DMS79 (cell line): ENCODE data around the gene ADCK2.
"Not testable (repeated sequence)": the region's sequence is repeated elsewhere in the genome, so short reads cannot be mapped to it uniquely, and the experiment has no call there.

Experiments
- DNase-seq: peaks from one replicate; lab custom pipeline; 2025; lab: John Stamatoyannopoulos, UW

Gene ADCK2

DNA sequence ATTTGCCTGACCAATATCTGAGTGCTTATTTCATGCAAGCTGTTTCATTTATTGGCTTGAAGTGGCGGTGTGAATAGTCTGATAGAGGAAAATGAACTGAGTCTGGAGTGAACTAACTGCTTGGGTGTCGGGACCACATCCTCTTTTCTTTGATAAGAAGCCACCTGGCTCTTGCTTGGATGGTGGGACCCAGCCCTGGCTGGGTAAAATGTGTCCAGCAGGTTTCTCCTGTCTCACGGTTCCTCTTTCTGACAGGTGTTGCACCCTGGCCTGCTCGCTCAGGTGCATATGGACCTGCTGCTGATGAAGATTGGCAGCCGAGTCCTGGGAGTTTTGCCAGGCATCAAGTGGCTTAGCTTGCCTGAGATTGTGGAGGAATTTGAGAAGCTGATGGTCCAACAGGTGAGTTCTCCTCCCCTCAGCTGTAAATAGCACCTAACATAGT, 1.6 kb downstream of the ADCK2 start:
- peak; percentile 64 for DNase-seq

GRCh38 chr7:140674899-140675701, 2.4 kb downstream of the ADCK2 start:
- no peak for DNase-seq

GRCh38 chr7:140675726-140676125, 3.0 kb downstream of the ADCK2 start:
- no peak for DNase-seq

DNA sequence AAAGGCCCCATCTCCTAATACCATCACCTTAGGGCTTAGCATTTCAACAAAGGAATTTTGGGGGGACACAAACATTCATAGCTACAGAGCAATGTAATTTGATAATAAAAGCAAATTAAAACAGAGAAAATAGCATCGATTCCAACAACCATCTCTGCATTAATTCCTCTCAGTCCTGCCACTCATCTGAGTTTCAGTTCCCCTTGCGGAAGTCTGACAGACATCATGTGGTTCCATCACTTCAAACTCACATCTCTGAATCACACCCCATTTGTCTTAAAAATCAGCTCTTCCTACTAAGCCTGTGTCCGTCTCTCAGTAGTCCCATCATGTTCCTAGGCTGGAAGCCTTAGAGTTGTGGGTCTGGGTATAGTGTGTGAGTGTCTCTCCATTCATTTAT, 3.6 kb downstream of the ADCK2 start:
- DNase-seq = no peak

DNA sequence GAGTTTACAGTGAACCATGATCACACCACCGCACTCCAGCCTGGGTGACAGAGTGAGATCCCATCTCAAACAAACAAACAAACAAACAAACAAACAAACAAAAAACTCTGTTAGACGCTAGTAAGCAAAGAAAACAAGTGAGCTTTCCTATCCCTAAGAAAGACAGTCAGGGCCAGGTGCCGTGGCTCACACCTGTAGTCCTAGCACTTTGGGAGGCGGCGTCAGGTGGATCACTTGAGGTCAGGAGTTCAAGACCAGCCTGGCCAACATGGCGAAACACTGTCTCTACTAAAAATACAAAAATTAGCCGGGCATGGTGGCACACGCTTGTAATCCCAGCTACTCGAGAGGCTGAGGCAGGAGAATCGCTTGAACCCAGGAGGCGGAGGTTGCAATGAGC, 4.2 kb downstream of the ADCK2 start:
- not testable (repeated sequence) for DNase-seq

GRCh38 chr7:140677496-140677895, 4.8 kb downstream of the ADCK2 start:
- DNase-seq = no peak

GRCh38 chr7:140678081-140678815, 5.5 kb downstream of the ADCK2 start:
- no peak for DNase-seq

DNA sequence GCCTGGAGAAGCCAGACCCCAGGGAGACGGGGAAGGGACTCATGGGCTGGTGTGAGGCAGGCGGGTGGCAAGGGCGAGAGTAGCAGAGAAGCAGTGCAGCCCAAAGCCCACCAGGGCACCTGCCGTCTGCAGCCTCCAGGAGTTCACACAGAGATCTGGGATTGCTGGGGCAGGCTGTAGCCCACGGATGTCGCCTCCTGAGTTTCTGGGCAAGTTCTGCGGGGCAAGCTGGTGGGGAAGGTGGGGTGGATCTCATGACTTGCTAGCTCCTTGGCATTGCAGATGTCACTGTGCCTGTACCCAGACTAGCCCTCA, 6.0 kb downstream of the ADCK2 start:
- DNase-seq = no peak

GRCh38 chr7:140679186-140679585, 6.4 kb downstream of the ADCK2 start:
- no peak for DNase-seq

DNA sequence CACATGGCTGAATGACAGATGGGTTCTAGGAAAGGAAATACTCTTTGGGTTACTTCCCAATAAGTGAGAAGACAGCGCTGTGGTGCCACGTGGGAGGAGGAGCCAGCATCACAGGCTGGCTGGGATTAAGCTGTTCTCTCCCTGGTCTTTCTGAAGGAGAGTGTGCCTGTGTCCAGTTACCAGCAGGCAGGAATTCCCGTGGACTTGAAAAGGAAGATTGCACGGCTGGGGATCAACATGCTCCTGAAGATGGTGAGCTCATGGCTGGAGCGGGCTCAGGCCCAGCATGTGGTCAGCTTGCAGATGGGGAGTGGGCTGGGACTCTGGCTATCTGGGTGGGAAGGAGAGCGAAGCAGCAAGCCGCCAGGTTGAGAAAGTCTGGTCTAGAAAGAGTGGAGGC, 8.1 kb downstream of the ADCK2 start:
- DNase-seq = no peak

DNA sequence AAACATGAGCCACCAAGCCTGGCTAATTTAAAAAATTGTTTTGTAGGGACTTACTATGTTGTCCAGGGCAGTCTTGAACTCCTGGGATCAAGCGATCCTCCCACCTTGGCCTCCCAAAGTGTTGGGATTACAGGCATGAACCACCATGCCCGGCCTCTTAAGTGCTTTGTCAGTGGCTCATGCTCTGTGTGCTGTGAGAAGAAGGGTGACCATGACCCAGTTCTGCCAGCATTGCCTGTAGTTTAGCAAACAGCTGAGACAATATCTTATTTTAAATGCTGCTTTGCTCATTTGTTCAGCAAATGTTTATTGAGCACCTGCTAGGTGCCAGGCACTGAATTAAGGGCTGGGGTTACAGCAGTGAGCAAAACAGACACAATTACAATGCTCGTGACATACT, 9.0 kb downstream of the ADCK2 start:
- no peak for DNase-seq

DNA sequence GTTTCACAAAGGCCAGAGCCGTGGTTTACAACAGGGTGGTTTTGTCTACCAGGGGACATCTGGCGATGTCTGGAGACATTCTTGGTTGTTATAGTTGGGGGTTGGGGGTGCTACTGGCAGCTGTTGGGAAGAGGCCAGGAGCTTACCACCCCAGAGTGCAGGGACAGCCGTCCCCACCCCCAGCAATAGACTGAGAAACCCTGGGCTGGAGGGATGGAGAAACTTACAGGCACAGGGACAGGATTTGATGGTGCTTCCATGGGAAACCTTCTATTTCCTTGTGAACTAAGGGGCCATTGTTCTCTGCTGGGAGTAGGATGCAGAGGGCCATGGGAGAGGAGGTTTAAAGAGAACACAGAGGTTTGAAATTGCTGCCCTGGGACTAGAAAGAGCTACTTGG, 10.9 kb downstream of the ADCK2 start:
- DNase-seq = no peak

DNA sequence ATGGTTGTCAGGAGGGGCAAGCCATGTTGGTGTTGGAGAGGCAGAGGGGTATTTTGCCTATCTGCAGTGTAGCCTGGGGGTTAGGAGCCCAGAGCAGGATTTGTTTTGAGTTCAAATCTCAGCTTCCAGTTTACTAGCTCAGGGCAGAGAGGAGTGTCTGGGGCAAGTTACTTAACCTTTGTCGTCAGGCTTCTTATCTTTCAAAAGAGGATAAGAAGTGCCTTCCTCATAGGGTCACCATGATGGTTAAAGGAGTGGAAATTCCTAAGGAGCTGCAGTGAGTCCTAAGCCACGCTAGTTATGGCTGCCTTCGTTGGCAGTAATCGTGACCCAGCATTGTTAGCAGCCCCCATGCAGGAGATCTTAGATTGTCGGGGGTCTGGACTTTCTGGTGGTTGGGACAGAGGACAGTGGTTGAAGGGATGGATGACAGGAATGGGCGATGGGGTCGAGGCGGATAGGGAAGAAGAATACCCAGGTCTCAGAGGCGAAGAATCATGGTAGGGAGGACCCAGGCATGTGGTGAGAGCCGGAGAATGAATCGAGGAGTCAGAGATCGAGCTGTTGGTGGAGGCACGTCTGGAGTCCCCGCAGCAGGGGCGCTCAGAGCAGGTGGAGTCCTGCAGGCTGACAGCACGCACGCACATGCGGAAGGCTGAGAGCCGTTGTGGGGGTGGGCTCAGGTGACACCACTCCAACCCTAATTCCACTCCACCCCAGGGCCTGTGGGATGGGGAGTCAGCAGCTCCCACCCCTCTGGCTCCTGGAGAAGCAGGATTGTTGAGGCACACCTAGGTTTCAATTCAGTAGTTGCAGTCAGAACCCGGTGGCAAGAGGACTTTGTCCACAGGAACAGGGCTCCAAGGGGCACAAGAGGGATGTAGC, 11.6 kb downstream of the ADCK2 start:
- DNase-seq = no peak

- DNase-seq = no peak
These were observed 12.8 kb downstream of the ADCK2 start for GRCh38 chr7:140685407-140686087.

- no peak for DNase-seq
These were observed 14.2 kb downstream of the ADCK2 start for GRCh38 chr7:140686921-140687320.

DNA sequence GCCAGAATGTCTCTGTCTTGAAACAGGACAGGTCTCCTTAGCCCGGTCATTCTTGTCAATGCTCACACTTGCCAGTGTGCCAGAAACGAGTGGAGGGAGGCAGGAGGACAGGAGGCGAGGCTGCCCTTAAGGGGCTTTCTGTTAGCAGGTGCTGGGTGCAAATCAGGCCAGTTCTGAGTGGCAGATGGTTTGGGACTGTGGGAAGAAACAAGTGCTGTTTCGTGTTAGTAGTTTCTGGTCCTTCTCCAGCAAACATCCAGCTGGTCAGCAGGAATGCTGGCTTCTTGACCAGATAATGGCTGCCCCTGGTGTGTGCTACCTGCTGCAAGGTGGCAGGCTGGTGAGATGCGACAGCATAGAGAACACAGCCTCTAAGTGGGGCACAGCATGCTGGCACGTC, 15.6 kb downstream of the ADCK2 start:
- DNase-seq = no peak

DNA sequence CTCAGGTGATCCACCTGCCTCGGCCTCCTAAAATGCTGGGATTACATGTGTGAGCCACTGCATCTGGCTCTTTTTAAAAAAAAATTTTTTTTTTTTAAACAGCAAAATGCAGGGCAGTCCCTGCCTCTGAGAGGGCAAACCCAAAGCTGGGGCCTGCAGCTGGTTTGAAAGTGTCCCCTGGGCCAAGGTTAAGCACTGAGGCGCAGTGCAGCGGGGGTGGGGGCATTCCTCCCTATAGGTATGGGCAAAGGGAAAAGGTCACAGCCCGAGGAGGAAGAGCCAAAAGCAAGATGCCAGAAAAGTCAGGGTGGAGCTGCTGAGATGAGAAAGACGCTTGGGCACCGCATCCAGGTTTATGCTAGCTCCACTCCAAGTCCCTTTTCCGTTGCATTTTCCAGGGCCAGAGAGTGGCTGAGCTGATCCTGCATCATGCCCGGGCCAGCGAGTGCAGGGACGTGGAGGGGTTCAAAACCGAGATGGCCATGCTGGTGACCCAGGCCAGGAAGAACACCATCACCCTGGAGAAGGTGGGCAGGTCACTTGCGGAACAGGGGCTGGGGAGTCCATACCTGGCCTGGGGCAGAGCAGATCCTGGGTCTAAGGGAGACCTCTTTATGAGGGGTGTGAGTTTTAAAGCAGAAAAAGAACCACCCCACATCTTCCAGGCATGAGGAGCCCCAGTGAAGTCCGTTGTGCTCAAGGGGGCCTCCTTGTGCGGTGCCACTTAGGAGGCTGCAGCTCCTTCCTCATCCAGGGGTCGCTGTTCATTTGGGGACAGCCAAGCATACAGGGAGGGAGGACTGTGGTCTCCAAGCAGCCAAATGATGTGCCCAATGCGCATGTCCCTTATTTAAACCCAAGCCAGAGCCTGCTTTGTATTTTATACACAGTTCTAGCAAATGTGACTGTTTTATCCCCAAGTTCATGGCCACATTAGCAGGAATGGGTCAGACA, 16.7 kb downstream of the ADCK2 start:
- no peak for DNase-seq

- no peak for DNase-seq
These were observed 18.8 kb downstream of the ADCK2 start for GRCh38 chr7:140691376-140692045.

DNA sequence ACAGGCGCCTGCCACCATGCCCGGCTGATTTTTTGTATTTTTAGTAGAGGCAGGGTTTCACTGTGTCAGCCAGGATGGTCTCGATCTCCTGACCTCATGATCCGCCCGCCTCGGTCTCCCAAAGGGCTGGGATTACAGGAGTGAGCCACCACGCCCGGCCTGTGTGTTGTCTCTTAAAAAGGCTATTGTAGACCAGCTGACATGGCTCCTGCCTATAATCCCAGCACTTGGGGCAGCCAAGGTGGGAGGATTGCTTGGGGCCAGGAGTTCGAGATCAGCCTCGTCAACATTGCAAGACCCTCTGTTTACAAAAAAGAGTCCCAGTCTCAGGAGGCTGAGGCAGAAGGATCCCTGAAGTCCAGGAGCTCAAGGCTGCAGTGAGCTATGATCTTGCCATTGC, 21.1 kb downstream of the ADCK2 start:
- not testable (repeated sequence) for DNase-seq

DNA sequence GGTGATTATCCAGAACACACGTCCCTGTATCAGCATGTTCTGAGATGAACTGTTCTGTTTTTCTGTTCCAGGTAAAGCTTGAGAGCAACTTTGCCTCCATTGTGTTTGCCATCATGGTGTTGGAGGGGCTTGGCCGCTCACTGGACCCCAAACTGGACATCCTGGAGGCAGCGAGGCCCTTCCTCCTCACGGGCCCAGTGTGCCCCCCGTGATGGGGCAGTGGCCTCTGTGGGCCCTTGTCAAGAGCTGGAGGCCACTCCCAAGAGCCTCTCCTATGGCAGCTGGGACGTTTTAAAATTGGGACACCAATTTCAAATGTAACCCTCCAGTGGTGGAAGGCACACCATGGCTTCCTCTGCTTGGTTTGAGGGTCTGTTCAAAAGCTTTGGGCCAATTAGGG, 21.8 kb downstream of the ADCK2 start:
- DNase-seq = no peak
